ENCODE data around the gene NUDC.
"Not testable (repeated sequence)": the region's sequence is repeated elsewhere in the genome, so short reads cannot be mapped to it uniquely, and the experiment has no call there.

The NUDC gene

GRCh38 chr1:26989403-26990109 lies 68.0 kb downstream of the NUDC start:
- not testable (repeated sequence) for DNase-seq (ENCODE audit: low spot score)

GRCh38 chr1:26991310-26992116 lies 70.0 kb downstream of the NUDC start:
- DNase-seq (ENCODE audit: low spot score) = no peak

- peak; percentile 90 for DNase-seq (ENCODE audit: low spot score)
Measured at GRCh38 chr1:26993237-26994019, 71.9 kb downstream of the NUDC start, which contains the start of gene TRNP1. TRNP1 (plus strand) TSS chr1:26993692; CDS start chr1:26993787, 95 bp downstream.

- peak; percentile 68 for DNase-seq (ENCODE audit: low spot score)
Measured at GRCh38 chr1:26994020-26994786, 72.7 kb downstream of the NUDC start.

GRCh38 chr1:26994787-26995517 lies 73.4 kb downstream of the NUDC start:
- no peak for DNase-seq (ENCODE audit: low spot score)

GRCh38 chr1:26996024-26996423 lies 74.5 kb downstream of the NUDC start:
- DNase-seq (ENCODE audit: low spot score) = no peak
